IMR-90 (cell line): ENCODE results near the gene CHL1.

Experiments
- BHLHE40 ChIP-seq: fragments of 150-350 bp; IDR thresholded peaks from 2 replicates; pipeline ENCODE4 v1.6.1; 2016; ENCODE audit warnings: mild to moderate bottlenecking, low read depth, low read length
- CEBPB ChIP-seq: IDR thresholded peaks from 2 replicates; pipeline ENCODE4 v1.6.1; 2012; ENCODE audit warnings: low read depth, low read length, improper control_type of control experiment
- CHD1 ChIP-seq: IDR thresholded peaks from 2 replicates; pipeline ENCODE4 v1.6.1; 2012; ENCODE audit warnings: low read depth, low read length, improper control_type of control experiment
- CTCF ChIP-seq: conservative IDR thresholded peaks from 2 replicates; pipeline ENCODE4 v1.5.1; 2012; ENCODE audit warnings: mild to moderate bottlenecking, low read depth, low read length, improper control_type of control experiment
- ELK1 ChIP-seq: fragments of 150-350 bp; IDR thresholded peaks from 2 replicates; pipeline ENCODE4 v1.6.1; 2016; ENCODE audit warnings: low read depth, mild to moderate bottlenecking, low read length, moderate library complexity, borderline replicate concordance
- MAFK ChIP-seq: IDR thresholded peaks from 2 replicates; pipeline ENCODE4 v1.6.1; 2012; ENCODE audit warnings: low read depth, low read length, improper control_type of control experiment
- MAZ ChIP-seq: IDR thresholded peaks from 2 replicates; pipeline ENCODE4 v1.6.1; 2012; ENCODE audit warnings: low read depth, mild to moderate bottlenecking, low read length, improper control_type of control experiment, moderate library complexity, borderline replicate concordance
- MXI1 ChIP-seq: IDR thresholded peaks from 2 replicates; pipeline ENCODE4 v1.6.1; 2012; ENCODE audit warnings: low read depth, mild to moderate bottlenecking, low read length, moderate library complexity, borderline replicate concordance
- NFE2L2 ChIP-seq: fragments of 150-350 bp; IDR thresholded peaks from 2 replicates; pipeline ENCODE4 v1.6.1; 2016; ENCODE audit warnings: low read depth, mild to moderate bottlenecking, low read length
- POLR2A ChIP-seq: IDR thresholded peaks from 2 replicates; pipeline ENCODE4 v1.6.1; 2012; ENCODE audit warnings: mild to moderate bottlenecking, low read depth, low read length
- RAD21 ChIP-seq: IDR thresholded peaks from 2 replicates; pipeline ENCODE4 v1.6.1; 2012; ENCODE audit warnings: low read length, improper control_type of control experiment
- RFX5 ChIP-seq: IDR thresholded peaks from 2 replicates; pipeline ENCODE4 v1.8.0; 2012; ENCODE audit warnings: low read depth, mild to moderate bottlenecking, low read length, moderate library complexity
- SMC3 ChIP-seq: fragments of 150-350 bp; IDR thresholded peaks from 2 replicates; pipeline ENCODE4 v1.6.1; 2016; ENCODE audit warnings: low read depth, mild to moderate bottlenecking, antibody characterized with exemption, low read length, moderate library complexity
- USF2 ChIP-seq: fragments of 150-350 bp; IDR thresholded peaks from 2 replicates; pipeline ENCODE4 v1.6.1; 2017; ENCODE audit warnings: mild to moderate bottlenecking, antibody characterized with exemption, low read length, low read depth

- no peak for TF ChIP-seq CTCF
- TF ChIP-seq POLR2A: no peak
- no peak for TF ChIP-seq RAD21
- TF ChIP-seq RFX5: no peak
- no peak for TF ChIP-seq CEBPB
- TF ChIP-seq NFE2L2: no peak
- no peak for TF ChIP-seq BHLHE40
- TF ChIP-seq USF2: no peak
- TF ChIP-seq ELK1: no peak
- TF ChIP-seq MAFK: no peak
- no peak for TF ChIP-seq MXI1
- TF ChIP-seq CHD1: no peak
- TF ChIP-seq SMC3: no peak
- no peak for TF ChIP-seq MAZ
Observed at GRCh38 chr3:312160-312733, 115.7 kb downstream of the CHL1 start.
